ENCODE results near the gene UNC5B. TPM values are rescaled to one million over a fixed set of nuclear protein-coding genes. Genes with fewer than 3 reads are reported as not detected.

UNC5B gene
- total RNA-seq, 2 donors from 2014 or later: 10.4 to 11.2 TPM

DNA sequence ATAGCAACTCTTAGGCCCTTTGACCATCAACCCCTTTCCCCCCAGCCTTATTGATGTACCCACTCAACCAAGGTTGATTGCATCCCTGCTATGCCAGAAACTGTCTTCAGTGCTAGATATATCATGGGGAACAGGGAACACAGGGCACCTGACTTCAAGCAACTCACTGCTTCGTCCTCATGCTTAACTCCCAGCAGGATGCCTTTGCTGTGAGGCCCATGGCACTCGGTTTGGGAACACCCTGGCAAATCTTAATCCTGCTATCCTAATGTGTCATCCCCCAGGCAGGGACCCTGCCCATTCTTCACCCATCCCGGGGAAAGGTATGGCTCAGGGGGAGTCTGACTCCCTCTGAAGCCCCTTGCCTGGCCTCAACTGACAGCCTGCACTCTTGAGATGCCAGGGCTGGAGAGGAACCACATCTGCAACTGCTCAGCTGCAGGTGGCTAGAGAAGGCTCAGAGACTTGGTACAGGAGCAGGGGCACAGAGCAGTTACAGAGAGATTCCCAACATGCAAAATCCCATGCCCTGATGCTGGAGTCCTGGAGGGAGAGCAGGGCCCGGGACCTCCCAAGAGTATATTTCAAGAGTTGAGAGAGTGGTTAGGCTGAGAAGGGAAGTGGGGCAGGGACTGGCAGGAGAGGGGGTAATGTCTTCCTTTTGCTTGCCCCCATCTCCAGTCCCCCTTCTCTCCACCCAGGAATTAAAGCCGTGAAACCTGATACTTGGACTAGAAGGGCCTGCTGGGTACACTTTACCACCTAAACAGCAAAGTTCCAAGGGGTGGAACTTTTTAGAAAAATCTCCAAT, 2.4 kb upstream of the UNC5B start:
- Histone ChIP-seq H3K27ac (no peak overlapping the region), H3K36me3 (replicated peaks in 1 of 2; ENCODE audit: insufficient read depth in 1 of 2, low read depth in 2 of 2) (no peaks in the 10 kb centered on the region), H3K4me1 (peaks cover 35% of the 10 kb centered on the region), H3K27me3 (no peaks in the 10 kb centered on the region), H3K4me3 (no peak overlapping the region), H3K9me3 (no peaks in the 10 kb centered on the region)
- DNase-seq: no peak
- no peak for TF ChIP-seq POLR2A (IDR thresholded peaks at IDR 0.05)
- TF ChIP-seq, protein P1, sequence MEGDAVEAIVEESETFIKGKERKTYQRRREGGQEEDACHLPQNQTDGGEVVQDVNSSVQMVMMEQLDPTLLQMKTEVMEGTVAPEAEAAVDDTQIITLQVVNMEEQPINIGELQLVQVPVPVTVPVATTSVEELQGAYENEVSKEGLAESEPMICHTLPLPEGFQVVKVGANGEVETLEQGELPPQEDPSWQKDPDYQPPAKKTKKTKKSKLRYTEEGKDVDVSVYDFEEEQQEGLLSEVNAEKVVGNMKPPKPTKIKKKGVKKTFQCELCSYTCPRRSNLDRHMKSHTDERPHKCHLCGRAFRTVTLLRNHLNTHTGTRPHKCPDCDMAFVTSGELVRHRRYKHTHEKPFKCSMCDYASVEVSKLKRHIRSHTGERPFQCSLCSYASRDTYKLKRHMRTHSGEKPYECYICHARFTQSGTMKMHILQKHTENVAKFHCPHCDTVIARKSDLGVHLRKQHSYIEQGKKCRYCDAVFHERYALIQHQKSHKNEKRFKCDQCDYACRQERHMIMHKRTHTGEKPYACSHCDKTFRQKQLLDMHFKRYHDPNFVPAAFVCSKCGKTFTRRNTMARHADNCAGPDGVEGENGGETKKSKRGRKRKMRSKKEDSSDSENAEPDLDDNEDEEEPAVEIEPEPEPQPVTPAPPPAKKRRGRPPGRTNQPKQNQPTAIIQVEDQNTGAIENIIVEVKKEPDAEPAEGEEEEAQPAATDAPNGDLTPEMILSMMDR (IDR thresholded peaks at IDR 0.05): no peak
- intact Hi-C loops (cut with DNase I): no loop called here
- WGBS, 2 donors: 42 to 51% methylated on average over 5 of the region's 5 CpGs
- no peak for ATAC-seq

DNA sequence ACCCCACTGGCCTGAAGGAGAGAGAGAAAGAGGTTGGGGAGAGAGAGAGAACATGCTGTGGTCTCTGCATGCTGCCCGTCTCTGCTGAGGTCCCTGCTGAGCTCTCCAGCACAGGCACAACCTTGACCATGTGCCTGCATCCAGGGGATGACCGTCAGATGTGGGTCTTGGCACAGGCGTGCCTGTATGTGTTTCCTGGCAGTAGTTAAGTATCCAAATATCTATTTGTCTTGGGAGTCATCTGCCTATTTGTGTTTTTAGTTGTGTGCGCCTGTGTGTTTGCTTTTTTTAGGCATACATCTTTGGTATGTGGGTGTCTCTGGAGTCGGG, 1.9 kb upstream of the UNC5B start:
- WGBS, 2 donors: 47 to 61% methylated on average over 5 of the region's 5 CpGs
- Histone ChIP-seq H3K36me3 (replicated peaks in 1 of 2; ENCODE audit: insufficient read depth in 1 of 2, low read depth in 2 of 2) (no peaks in the 10 kb centered on the region), H3K4me1 (peaks cover 40% of the 10 kb centered on the region), H3K9me3 (no peaks in the 10 kb centered on the region), H3K27ac (no peak overlapping the region), H3K4me3 (no peak overlapping the region), H3K27me3 (no peaks in the 10 kb centered on the region)
- TF ChIP-seq, protein P1 (IDR thresholded peaks at IDR 0.05): no peak
- no peak for TF ChIP-seq POLR2A (IDR thresholded peaks at IDR 0.05)
- ATAC-seq (no peak), DNase-seq (no peak)
- intact Hi-C loops (cut with DNase I): no loop called here

DNA sequence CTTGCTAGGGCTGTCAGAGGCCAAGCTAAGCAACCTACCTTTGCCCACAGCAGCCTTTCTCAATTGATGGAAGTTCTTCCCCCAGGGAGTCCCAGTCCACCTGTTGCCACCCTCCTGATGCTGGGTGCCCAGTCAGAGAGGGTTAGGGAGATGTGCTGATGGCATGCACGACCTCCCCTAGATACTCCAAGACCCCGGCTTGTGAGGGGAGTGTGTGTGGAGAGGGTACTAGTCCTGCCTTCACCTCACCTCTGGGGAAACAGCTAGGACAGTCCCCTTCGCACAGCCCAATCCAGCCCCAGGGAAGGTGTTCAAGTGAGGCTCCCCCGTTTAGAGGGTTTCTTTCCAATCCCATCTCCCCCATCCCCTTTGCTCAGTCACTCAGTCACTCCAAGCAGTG, 1.3 kb upstream of the UNC5B start:
- TF ChIP-seq POLR2A (IDR thresholded peaks at IDR 0.05): no peak
- TF ChIP-seq, protein P1 (IDR thresholded peaks at IDR 0.05): no peak
- 53 to 62% methylated on average over 4 of the region's 4 CpGs for WGBS, 2 donors
- DNase-seq (no peak), ATAC-seq (no peak)
- H3K9me3 ChIP-seq: no peaks in the 10 kb centered on the region
- peaks cover 45% of the 10 kb centered on the region for H3K4me1 ChIP-seq
- no peaks in the 10 kb centered on the region for H3K27me3 ChIP-seq
- no peaks in the 10 kb centered on the region for H3K36me3 ChIP-seq (replicated peaks in 1 of 2; ENCODE audit: insufficient read depth in 1 of 2, low read depth in 2 of 2)
- no peak overlapping the region for H3K4me3 ChIP-seq
- H3K27ac ChIP-seq: no peak overlapping the region
- intact Hi-C loops (cut with DNase I): no loop called here

DNA sequence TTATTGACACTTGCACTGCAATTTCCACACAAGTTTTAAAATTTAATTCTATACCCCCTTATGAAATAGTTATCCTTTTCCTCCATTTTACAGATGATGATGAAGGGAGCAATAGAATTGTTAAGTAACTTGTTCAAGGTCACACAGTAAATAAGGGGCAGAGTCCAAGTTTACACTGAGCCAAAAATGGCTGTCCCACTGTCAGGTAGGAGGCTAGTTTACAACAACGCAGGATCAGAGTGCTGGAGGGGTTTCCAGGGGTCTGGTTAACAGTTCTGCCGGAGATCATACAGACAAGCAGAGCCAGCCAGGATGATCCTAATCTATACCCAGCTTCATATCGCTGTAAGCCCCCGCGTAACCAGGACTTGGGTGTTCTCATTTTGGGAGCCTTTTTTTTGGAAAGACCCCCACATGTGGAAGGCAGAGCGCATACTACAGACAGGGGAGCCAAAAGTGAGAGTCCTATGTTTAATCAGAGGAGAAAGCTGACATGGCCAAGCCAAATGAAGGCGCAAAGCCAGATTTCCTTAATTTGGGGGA, 524 bp upstream of the UNC5B start:
- DNase-seq (peak in 1 of 4 donors; percentile 16), ATAC-seq (no peak)
- WGBS, 2 donors: 5 to 7% methylated on average over 6 to 7 of the region's 7 CpGs
- TF ChIP-seq, protein P1 (IDR thresholded peaks at IDR 0.05): no peak
- H3K27ac ChIP-seq: peak overlapping the region in 3 of 4 donors; percentile 71 to 87 (median 83)
- no peaks in the 10 kb centered on the region for H3K36me3 ChIP-seq (replicated peaks in 1 of 2; ENCODE audit: insufficient read depth in 1 of 2, low read depth in 2 of 2)
- intact Hi-C loops (cut with DNase I): no loop called here
- no peaks in the 10 kb centered on the region for H3K27me3 ChIP-seq
- H3K4me3 ChIP-seq: no peak overlapping the region
- peaks cover 53% of the 10 kb centered on the region for H3K4me1 ChIP-seq
- H3K9me3 ChIP-seq: no peaks in the 10 kb centered on the region
